ENCODE measurements around the gene GP5.

The GP5 gene
- long read RNA-seq, result 0 reads

GRCh38 chr3:194399166-194399565, at the start of gene GP5:
Gene GP5 (minus strand): TSS chr3:194399266. CDS start chr3:194398282, 984 bp downstream.
- Histone ChIP-seq H3K4me3 (replicated peaks; ENCODE audit: insufficient read depth, low read length) (no peak within 1 kb of the TSS), H3K27ac (replicated peaks) (no peak within 1 kb of the TSS), H3K27me3 (ENCODE audit: insufficient read depth, poor library complexity, severe bottlenecking) (peaks cover 30% of the 10 kb centered on the region)
- DNase-seq (ENCODE audit: low read depth in 1 of 2, low spot score in 1 of 2), result no peak
- no peak for TF ChIP-seq SPI1 (IDR thresholded peaks at IDR 0.05; ENCODE audit: borderline replicate concordance, low read depth)
- TF ChIP-seq GABPA (IDR thresholded peaks at IDR 0.05; ENCODE audit: low read depth), result no peak
- TF ChIP-seq POLR2AphosphoS5 (IDR thresholded peaks at IDR 0.05; ENCODE audit: low read depth), result no peak
- no peak for TF ChIP-seq REST (IDR thresholded peaks at IDR 0.05; ENCODE audit: insufficient replicate concordance, low read depth)
- no peak for TF ChIP-seq CTCF (IDR thresholded peaks at IDR 0.05; ENCODE audit: insufficient read depth, low read length)

GRCh38 chr3:194447657-194448056, 48.6 kb upstream of the GP5 start:
- H3K27me3 ChIP-seq (ENCODE audit: insufficient read depth, poor library complexity, severe bottlenecking), result no peaks in the 10 kb centered on the region
- H3K4me3 ChIP-seq (replicated peaks; ENCODE audit: insufficient read depth, low read length), result no peak overlapping the region
- H3K27ac ChIP-seq (replicated peaks), result no peak overlapping the region
- no peak for DNase-seq (ENCODE audit: low read depth in 1 of 2, low spot score in 1 of 2)
- TF ChIP-seq GABPA (IDR thresholded peaks at IDR 0.05; ENCODE audit: low read depth), result no peak
- TF ChIP-seq CTCF (IDR thresholded peaks at IDR 0.05; ENCODE audit: insufficient read depth, low read length), result no peak
- no peak for TF ChIP-seq POLR2AphosphoS5 (IDR thresholded peaks at IDR 0.05; ENCODE audit: low read depth)
- no peak for TF ChIP-seq SPI1 (IDR thresholded peaks at IDR 0.05; ENCODE audit: borderline replicate concordance, low read depth)
- TF ChIP-seq REST (IDR thresholded peaks at IDR 0.05; ENCODE audit: insufficient replicate concordance, low read depth), result no peak

GRCh38 chr3:194447161-194447560, 48.1 kb upstream of the GP5 start:
- Histone ChIP-seq H3K4me3 (replicated peaks; ENCODE audit: insufficient read depth, low read length) (no peak overlapping the region), H3K27me3 (ENCODE audit: insufficient read depth, poor library complexity, severe bottlenecking) (no peaks in the 10 kb centered on the region), H3K27ac (replicated peaks) (no peak overlapping the region)
- DNase-seq (ENCODE audit: low read depth in 1 of 2, low spot score in 1 of 2), result no peak
- TF ChIP-seq GABPA (IDR thresholded peaks at IDR 0.05; ENCODE audit: low read depth) (no peak), REST (IDR thresholded peaks at IDR 0.05; ENCODE audit: insufficient replicate concordance, low read depth) (no peak), CTCF (IDR thresholded peaks at IDR 0.05; ENCODE audit: insufficient read depth, low read length) (no peak), SPI1 (IDR thresholded peaks at IDR 0.05; ENCODE audit: borderline replicate concordance, low read depth) (no peak), POLR2AphosphoS5 (IDR thresholded peaks at IDR 0.05; ENCODE audit: low read depth) (no peak)

Data from HL-60 (cell line).